GM19455 (cell line): Measurements from ENCODE around the gene MAPKAP1.
"Not testable (repeated sequence)": the region's sequence is repeated elsewhere in the genome, so short reads cannot be mapped to it uniquely, and the experiment has no call there.

Experiments used
- ATAC-seq: cut with Tn5 transposase; IDR thresholded peaks from one replicate; pipeline ENCODE4 v1.9.1; 2021; ENCODE audit not compliant: unreplicated experiment

The MAPKAP1 gene

GRCh38 chr9:125568621-125569020, 138.4 kb downstream of the MAPKAP1 start:
- ATAC-seq: no peak

GRCh38 chr9:125566051-125566450, 141.0 kb downstream of the MAPKAP1 start:
- ATAC-seq: not testable (repeated sequence)

GRCh38 chr9:125565126-125565525, 141.9 kb downstream of the MAPKAP1 start:
- ATAC-seq: no peak

- ATAC-seq: no peak
Observed at GRCh38 chr9:125564631-125565030, 142.4 kb downstream of the MAPKAP1 start.

GRCh38 chr9:125561509-125562148, 145.4 kb downstream of the MAPKAP1 start:
- ATAC-seq: no peak

GRCh38 chr9:125559894-125560293, 147.1 kb downstream of the MAPKAP1 start:
- no peak for ATAC-seq

- no peak for ATAC-seq
Observed at GRCh38 chr9:125559194-125559593, 147.8 kb downstream of the MAPKAP1 start.

- ATAC-seq: no peak
Observed at GRCh38 chr9:125558453-125559092, 148.4 kb downstream of the MAPKAP1 start.

- ATAC-seq: no peak
Observed at GRCh38 chr9:125556046-125556721, 150.8 kb downstream of the MAPKAP1 start.

- no peak for ATAC-seq
Observed at GRCh38 chr9:125554726-125555125, 152.3 kb downstream of the MAPKAP1 start.

GRCh38 chr9:125551781-125552180, 155.2 kb downstream of the MAPKAP1 start:
- no peak for ATAC-seq

GRCh38 chr9:125549891-125550885, 156.8 kb downstream of the MAPKAP1 start:
- ATAC-seq: no peak

GRCh38 chr9:125549465-125549871, 157.5 kb downstream of the MAPKAP1 start:
- ATAC-seq: no peak

GRCh38 chr9:125549039-125549438, 158.0 kb downstream of the MAPKAP1 start:
- ATAC-seq: no peak

- ATAC-seq: no peak
Observed at GRCh38 chr9:125548141-125548540, 158.9 kb downstream of the MAPKAP1 start.

GRCh38 chr9:125547368-125547767, 159.6 kb downstream of the MAPKAP1 start:
- no peak for ATAC-seq

GRCh38 chr9:125545845-125546244, 161.2 kb downstream of the MAPKAP1 start:
- no peak for ATAC-seq

GRCh38 chr9:125544988-125545651, 161.9 kb downstream of the MAPKAP1 start:
- no peak for ATAC-seq

- no peak for ATAC-seq
Observed at GRCh38 chr9:125544484-125544883, 162.5 kb downstream of the MAPKAP1 start.

- ATAC-seq: no peak
Observed at GRCh38 chr9:125541840-125542243, 165.2 kb downstream of the MAPKAP1 start.
